SH-SY5Y (cell line): Measurements from ENCODE around the gene TNFAIP8L1.

Experiments used
- GATA2 ChIP-seq: IDR thresholded peaks from 2 replicates; pipeline ENCODE4 v1.6.1; 2011; ENCODE audit warnings: mild to moderate bottlenecking, low read depth, low read length
- GATA3 ChIP-seq: IDR thresholded peaks from 2 replicates; pipeline ENCODE4 v1.6.1; 2011; ENCODE audit warnings: low read depth, mild to moderate bottlenecking, low read length, moderate library complexity

The TNFAIP8L1 gene

DNA sequence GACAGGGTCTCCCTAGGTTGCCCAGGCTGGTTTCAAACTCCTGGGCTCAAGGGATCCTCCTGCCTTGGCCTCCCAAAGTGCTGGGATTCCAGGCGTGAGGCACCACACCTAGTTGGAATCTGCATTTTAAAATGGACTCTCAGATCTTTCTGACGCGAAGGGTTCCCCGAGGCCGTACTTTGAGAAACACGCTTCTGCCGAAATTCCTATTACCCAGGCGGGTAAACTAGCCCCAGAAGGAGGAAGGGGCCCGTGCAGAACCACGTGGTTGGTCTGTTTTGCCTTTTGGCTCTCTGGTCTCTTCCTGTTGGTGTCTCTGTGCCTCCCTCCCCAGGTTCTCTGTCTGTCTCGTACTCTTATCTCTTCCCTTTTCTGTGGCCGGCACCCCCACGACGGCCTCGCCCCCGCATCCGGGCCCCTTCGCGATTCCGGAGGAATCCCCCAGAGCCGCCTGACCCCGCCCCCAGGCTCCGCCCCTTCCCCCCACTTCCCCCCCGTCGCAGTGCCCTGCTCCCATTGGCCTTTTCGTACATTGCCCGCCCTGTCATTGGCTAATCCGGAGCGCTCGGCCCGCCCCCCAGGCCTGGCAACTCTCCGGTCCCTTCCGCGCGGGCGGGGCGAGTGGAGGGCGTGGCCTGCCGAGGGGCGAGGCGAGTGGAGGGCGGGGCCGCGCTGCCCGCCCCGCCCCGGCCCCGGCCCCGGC lies at the start of gene TNFAIP8L1:
TSS of gene TNFAIP8L1 (plus strand) at position 689 of the 703 bp plus-strand sequence. CDS start 12,354 bp downstream, outside the sequence.
- TF ChIP-seq GATA2 (peak; percentile 38; the same call in 1 of the 2 replicates), GATA3 (no peak)

DNA sequence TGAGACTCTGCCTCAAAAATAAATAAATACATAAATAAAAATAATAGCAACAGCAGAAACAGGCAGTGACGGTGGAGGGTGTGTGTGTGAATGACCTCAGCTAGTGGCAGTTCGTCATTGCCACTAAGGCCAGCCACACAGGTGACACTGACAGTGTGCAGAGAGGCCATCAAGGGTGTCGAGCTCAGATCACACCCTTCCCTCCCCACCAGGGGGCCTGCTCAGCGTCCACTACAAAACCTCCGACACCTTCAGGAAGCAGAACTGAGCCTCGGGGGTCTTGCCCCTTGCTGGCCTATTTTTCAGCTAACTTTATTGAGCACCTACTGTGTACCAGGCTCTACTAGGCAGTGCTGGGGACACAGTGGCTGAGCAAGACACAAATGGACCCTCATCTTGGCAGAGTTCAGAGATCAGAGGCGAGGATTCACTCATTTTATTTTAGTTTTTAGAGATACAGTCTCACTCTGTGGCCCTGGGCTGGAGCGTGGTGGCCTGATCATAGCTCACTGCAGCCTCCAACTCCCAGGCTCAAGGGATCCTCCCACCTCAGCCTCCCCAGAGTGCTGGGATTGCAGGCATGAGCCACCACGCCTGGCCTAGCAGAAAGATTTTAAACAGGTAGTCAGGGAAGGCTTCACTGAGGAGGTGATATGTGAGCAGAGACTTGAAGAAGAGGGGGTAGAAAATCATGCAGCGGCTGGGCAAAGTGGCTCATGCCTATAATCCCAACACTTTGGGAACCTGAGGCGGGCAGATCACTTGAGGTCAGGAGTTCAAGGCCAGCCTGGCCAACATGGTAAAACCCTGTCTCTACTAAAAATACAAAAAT lies 49.5 kb upstream of the TNFAIP8L1 start:
- TF ChIP-seq GATA2 (no peak), GATA3 (no peak)

- TF ChIP-seq GATA3 (no peak), GATA2 (no peak)
Measured at GRCh38 chr19:4590559-4590958, 48.8 kb upstream of the TNFAIP8L1 start.

DNA sequence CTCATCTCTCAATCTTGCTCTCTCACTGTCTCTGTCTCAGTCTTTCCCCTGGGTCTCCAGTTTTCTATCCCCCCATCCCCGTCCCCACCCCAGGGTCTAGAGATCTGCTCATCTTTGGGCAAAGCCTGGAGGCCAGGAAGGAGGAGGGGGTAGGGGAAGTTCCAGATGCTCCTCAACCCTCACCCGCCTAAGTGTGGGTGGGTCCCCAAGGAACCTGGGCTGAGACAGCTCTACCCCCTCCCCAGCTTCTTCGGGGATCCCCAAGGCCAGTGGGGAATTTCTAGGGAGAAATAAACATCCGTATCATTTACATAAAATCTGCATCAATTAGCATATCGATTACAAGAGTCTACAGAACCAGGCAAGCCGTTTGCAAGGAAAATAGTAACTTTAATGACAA lies 48.0 kb upstream of the TNFAIP8L1 start:
- TF ChIP-seq GATA2 (no peak), GATA3 (no peak)

- TF ChIP-seq GATA3, result no peak
- TF ChIP-seq GATA2, result no peak
Measured at GRCh38 chr19:4592445-4592844, 46.9 kb upstream of the TNFAIP8L1 start.

DNA sequence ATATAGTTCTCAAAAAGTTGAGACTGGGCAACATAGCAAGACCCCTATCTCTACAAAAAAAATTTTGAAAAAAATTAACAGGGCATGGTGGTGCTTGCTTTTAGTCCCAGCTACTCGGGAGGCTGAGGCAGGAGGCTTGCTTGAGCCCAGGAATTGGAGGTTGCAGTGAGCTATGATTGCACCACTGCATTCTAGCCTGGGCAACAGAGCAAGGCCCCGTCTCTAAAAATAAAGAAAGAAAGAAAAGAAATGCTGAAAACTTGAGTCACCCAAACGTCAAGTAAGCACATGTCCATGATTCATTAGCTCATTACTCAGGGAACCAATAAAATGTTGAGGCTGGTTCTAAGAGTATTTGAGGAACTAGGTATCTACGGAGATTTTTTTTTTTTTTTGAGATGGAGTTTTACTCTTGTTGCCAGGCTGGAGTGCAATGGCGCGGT lies 45.9 kb upstream of the TNFAIP8L1 start:
- TF ChIP-seq GATA2 (no peak), GATA3 (no peak)

GRCh38 chr19:4594201-4594600 lies 45.1 kb upstream of the TNFAIP8L1 start:
- TF ChIP-seq GATA2 (no peak), GATA3 (no peak)

- TF ChIP-seq GATA2 (no peak), GATA3 (no peak)
Measured at GRCh38 chr19:4596033-4596904, 43.0 kb upstream of the TNFAIP8L1 start.

DNA sequence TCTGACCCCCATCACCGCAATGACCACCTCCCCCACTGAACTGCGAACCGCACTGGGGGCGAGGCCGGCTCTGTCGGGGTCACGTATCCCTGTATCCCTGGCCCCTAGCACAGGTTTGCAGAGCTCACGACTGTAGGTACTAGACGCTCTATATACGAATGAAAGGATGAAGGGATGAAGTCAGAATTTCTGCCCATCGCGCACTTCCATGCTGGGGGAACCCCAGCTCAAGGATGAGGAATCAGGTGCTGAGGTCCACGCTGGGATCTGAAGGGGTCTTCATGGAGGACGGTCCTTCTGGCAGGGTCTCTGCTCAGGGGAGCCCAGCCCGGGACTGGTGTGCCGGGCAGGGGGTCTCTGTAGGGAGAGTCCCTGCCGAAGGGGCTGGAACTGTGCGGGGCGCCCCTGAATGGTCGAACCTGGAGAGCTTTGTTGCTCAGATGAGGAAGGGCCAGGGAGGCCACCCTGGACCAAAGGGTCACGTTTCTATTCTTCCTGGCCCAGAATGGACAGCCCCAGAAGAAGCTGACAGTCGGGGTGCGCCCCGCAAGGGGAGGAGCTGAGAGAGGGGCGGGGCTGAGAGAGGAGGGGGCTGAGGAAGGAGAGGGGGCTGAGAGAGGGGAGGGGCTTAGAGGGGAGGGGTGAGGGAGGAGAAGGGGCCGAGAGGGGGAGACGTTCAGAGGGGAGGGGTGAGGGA lies 41.9 kb upstream of the TNFAIP8L1 start:
- TF ChIP-seq GATA3, result no peak

- no peak for TF ChIP-seq GATA2
- TF ChIP-seq GATA3, result no peak
Measured at GRCh38 chr19:4597975-4598671, 41.2 kb upstream of the TNFAIP8L1 start.

DNA sequence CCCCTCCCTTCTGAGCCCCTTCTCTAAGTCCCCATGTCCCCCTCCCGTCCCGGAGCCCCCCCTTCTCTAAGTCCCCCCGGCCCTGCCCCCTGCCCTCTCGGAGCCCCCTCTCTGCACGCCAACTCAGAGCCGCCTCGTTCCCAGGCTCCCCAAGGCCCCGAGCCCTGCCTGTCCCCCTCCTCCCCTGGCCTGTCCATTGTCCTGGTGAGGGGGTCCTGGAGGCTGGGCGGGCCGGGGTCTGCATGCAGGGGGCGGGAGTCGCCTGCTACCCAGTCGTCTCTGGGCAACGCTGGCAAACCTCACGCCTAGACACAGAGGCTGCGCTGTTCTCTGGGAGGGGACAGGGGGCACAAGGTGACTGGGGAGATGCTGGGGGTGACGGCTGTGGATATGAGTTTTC lies 40.6 kb upstream of the TNFAIP8L1 start:
- TF ChIP-seq GATA2 (no peak), GATA3 (no peak)

DNA sequence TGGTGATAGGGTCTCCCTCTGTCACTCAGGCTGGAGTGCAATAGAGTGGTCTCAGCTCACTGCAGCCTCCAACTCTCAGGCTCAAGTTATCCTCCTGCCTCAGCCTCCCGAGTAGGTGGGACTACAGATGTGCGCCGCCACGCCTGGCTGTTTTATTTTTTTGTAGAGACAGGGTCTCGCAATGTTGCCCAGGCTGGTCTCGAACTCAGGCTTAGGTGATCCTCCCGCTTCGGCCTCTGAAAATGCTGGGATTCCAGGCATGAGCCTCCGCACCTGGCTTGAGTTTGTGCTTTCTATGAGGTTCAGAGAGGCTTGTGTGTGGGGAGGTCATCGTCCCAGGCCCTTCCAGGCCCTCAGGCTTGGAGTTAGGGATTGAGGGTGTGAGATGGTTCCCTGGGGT lies 39.2 kb upstream of the TNFAIP8L1 start:
- no peak for TF ChIP-seq GATA2
- TF ChIP-seq GATA3, result no peak

DNA sequence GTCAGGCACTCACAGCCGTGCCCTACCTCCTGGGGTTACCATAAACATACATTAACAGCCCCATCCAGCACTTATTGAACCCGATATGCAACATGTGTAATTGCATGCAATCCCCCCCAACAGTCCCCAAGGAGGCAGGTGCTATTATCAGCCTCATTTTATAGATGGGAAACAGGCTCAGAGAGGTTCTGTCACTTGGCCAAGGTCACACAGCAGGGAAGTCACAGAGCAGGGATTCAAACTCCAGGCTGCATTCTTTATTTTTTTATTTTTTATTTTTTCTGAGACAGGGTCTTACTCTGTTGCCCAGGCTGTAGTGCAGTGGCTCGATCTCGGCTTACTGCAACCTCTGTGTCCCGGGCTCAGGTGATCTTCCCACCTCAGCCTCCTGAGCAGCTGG lies 38.4 kb upstream of the TNFAIP8L1 start:
- TF ChIP-seq GATA2, result no peak
- no peak for TF ChIP-seq GATA3
